ENCODE data around the gene DRAM2.
A peak's percentile ranks its signal among the peaks of the same experiment; 100 is the strongest.

DRAM2 gene

GRCh38 chr1:111154021-111154999 is 14.4 kb upstream of the DRAM2 start:
- H3K27me3 Mint-ChIP-seq: no peaks in the 10 kb centered on the region
- H3K4me3 Mint-ChIP-seq: peak overlapping the region; percentile 23
- H3K4me1 Mint-ChIP-seq: peaks cover 73% of the 10 kb centered on the region
- H3K27ac Mint-ChIP-seq: no peak overlapping the region
- H3K36me3 Mint-ChIP-seq: peaks cover 49% of the 10 kb centered on the region
- H3K9me3 Mint-ChIP-seq: no peaks in the 10 kb centered on the region

- no peaks in the 10 kb centered on the region for H3K9me3 Mint-ChIP-seq
- peak overlapping the region; percentile 43 for H3K27ac Mint-ChIP-seq
- H3K4me3 Mint-ChIP-seq: peak overlapping the region; percentile 37
- peaks cover 94% of the 10 kb centered on the region for H3K4me1 Mint-ChIP-seq
- peaks cover 51% of the 10 kb centered on the region for H3K36me3 Mint-ChIP-seq
- no peaks in the 10 kb centered on the region for H3K27me3 Mint-ChIP-seq
Observed at GRCh38 chr1:111151838-111152237, 11.9 kb upstream of the DRAM2 start.

- no peaks in the 10 kb centered on the region for H3K9me3 Mint-ChIP-seq
- H3K27ac Mint-ChIP-seq: peak overlapping the region; percentile 4
- peaks cover 85% of the 10 kb centered on the region for H3K4me1 Mint-ChIP-seq
- H3K27me3 Mint-ChIP-seq: no peaks in the 10 kb centered on the region
- H3K4me3 Mint-ChIP-seq: no peak overlapping the region
- H3K36me3 Mint-ChIP-seq: peaks cover 38% of the 10 kb centered on the region
Observed at GRCh38 chr1:111148376-111148881, 8.5 kb upstream of the DRAM2 start.

- H3K27ac Mint-ChIP-seq: no peak overlapping the region
- no peak overlapping the region for H3K4me3 Mint-ChIP-seq
- no peaks in the 10 kb centered on the region for H3K9me3 Mint-ChIP-seq
- H3K4me1 Mint-ChIP-seq: peaks cover 85% of the 10 kb centered on the region
- H3K36me3 Mint-ChIP-seq: peaks cover 33% of the 10 kb centered on the region
- H3K27me3 Mint-ChIP-seq: no peaks in the 10 kb centered on the region
Observed at GRCh38 chr1:111147948-111148347, 8.1 kb upstream of the DRAM2 start.

GRCh38 chr1:111145963-111146768 is 6.3 kb upstream of the DRAM2 start:
- peaks cover 86% of the 10 kb centered on the region for H3K4me1 Mint-ChIP-seq
- peaks cover 22% of the 10 kb centered on the region for H3K36me3 Mint-ChIP-seq
- H3K9me3 Mint-ChIP-seq: no peaks in the 10 kb centered on the region
- H3K27ac Mint-ChIP-seq: peak overlapping the region; percentile 91
- no peaks in the 10 kb centered on the region for H3K27me3 Mint-ChIP-seq
- H3K4me3 Mint-ChIP-seq: peak overlapping the region; percentile 47

GRCh38 chr1:111145542-111145941 is 5.6 kb upstream of the DRAM2 start:
- peaks cover 81% of the 10 kb centered on the region for H3K4me1 Mint-ChIP-seq
- H3K36me3 Mint-ChIP-seq: peaks cover 22% of the 10 kb centered on the region
- peak overlapping the region; percentile 46 for H3K27ac Mint-ChIP-seq
- H3K9me3 Mint-ChIP-seq: no peaks in the 10 kb centered on the region
- no peak overlapping the region for H3K4me3 Mint-ChIP-seq
- H3K27me3 Mint-ChIP-seq: no peaks in the 10 kb centered on the region

- Mint-ChIP-seq H3K9me3 (no peaks in the 10 kb centered on the region), H3K4me3 (peak overlapping the region; percentile 44), H3K27me3 (no peaks in the 10 kb centered on the region), H3K27ac (no peak overlapping the region), H3K36me3 (peaks cover 7% of the 10 kb centered on the region), H3K4me1 (peaks cover 74% of the 10 kb centered on the region)
Observed at GRCh38 chr1:111142356-111142975, 2.6 kb upstream of the DRAM2 start.

GRCh38 chr1:111141245-111142220 is 1.6 kb upstream of the DRAM2 start:
- Mint-ChIP-seq H3K27me3 (no peaks in the 10 kb centered on the region), H3K4me3 (peak overlapping the region; percentile 99), H3K36me3 (peaks cover 7% of the 10 kb centered on the region), H3K9me3 (no peaks in the 10 kb centered on the region), H3K4me1 (peaks cover 66% of the 10 kb centered on the region), H3K27ac (peak overlapping the region; percentile 4)

GRCh38 chr1:111140680-111140967 is 731 bp upstream of the DRAM2 start:
- Mint-ChIP-seq H3K4me1 (peaks cover 57% of the 10 kb centered on the region), H3K27me3 (no peaks in the 10 kb centered on the region), H3K4me3 (peak overlapping the region; percentile 99)

GRCh38 chr1:111139324-111139955 is 453 bp downstream of the DRAM2 start:
- H3K4me3 Mint-ChIP-seq: peak overlapping the region; percentile 99
- H3K4me1 Mint-ChIP-seq: peaks cover 65% of the 10 kb centered on the region
- H3K27ac Mint-ChIP-seq: peak overlapping the region; percentile 100
- H3K36me3 Mint-ChIP-seq: peaks cover 7% of the 10 kb centered on the region
- no peaks in the 10 kb centered on the region for H3K27me3 Mint-ChIP-seq
- H3K9me3 Mint-ChIP-seq: no peaks in the 10 kb centered on the region

More at GRCh38 chr1:111140680-111140967, 731 bp upstream of the DRAM2 start:
- Mint-ChIP-seq H3K9me3 (no peaks in the 10 kb centered on the region), H3K27ac (peak overlapping the region; percentile 4), H3K36me3 (peaks cover 4% of the 10 kb centered on the region)

GRCh38 chr1:111133866-111134265 is 6.0 kb downstream of the DRAM2 start:
- H3K4me3 Mint-ChIP-seq: no peak overlapping the region
- peaks cover 44% of the 10 kb centered on the region for H3K4me1 Mint-ChIP-seq

GRCh38 chr1:111131693-111132092 is 8.2 kb downstream of the DRAM2 start:
- peaks cover 18% of the 10 kb centered on the region for H3K36me3 Mint-ChIP-seq
- H3K4me3 Mint-ChIP-seq: no peak overlapping the region
- no peaks in the 10 kb centered on the region for H3K9me3 Mint-ChIP-seq
- H3K4me1 Mint-ChIP-seq: peaks cover 46% of the 10 kb centered on the region
- H3K27ac Mint-ChIP-seq: no peak overlapping the region
- no peaks in the 10 kb centered on the region for H3K27me3 Mint-ChIP-seq

More at GRCh38 chr1:111133866-111134265, 6.0 kb downstream of the DRAM2 start:
- H3K36me3 Mint-ChIP-seq: peaks cover 14% of the 10 kb centered on the region
- no peaks in the 10 kb centered on the region for H3K27me3 Mint-ChIP-seq
- peak overlapping the region; percentile 52 for H3K27ac Mint-ChIP-seq
- no peaks in the 10 kb centered on the region for H3K9me3 Mint-ChIP-seq

- Mint-ChIP-seq H3K4me1 (peaks cover 39% of the 10 kb centered on the region), H3K27me3 (no peaks in the 10 kb centered on the region), H3K9me3 (no peaks in the 10 kb centered on the region), H3K36me3 (peaks cover 17% of the 10 kb centered on the region), H3K27ac (no peak overlapping the region), H3K4me3 (no peak overlapping the region)
Observed at GRCh38 chr1:111129376-111129775, 10.5 kb downstream of the DRAM2 start.
